Measurements from ENCODE around the gene ACBD6. TPM values are rescaled to one million over a fixed set of nuclear protein-coding genes. Genes with fewer than 3 reads are reported as not detected.

Gene ACBD6
- total RNA-seq, 3 donors from 2014 or later: 42.6 to 50.1 (median 48.8) TPM

- TF ChIP-seq POLR2AphosphoS5 (IDR thresholded peaks at IDR 0.05) (no peak), POLR2A (IDR thresholded peaks at IDR 0.05) (no peak), CTCF (IDR thresholded peaks at IDR 0.05) (no peak)
- Histone ChIP-seq H3K4me1 (no peaks in the 10 kb centered on the region), H3K36me3 (no peaks in the 10 kb centered on the region), H3K9me3 (no peaks in the 10 kb centered on the region), H3K4me3 (no peak overlapping the region), H3K27me3 (no peaks in the 10 kb centered on the region), H3K27ac (no peak overlapping the region)
- no peak for DNase-seq (ENCODE audit: low spot score in 2 of 2)
- intact Hi-C loops (cut with DNase I; ENCODE audit: low total_unique reads): no loop called here
Observed at GRCh38 chr1:180353945-180354344, 148.4 kb downstream of the ACBD6 start.

GRCh38 chr1:180352588-180352987 is 149.8 kb downstream of the ACBD6 start:
- Histone ChIP-seq H3K27me3 (no peaks in the 10 kb centered on the region), H3K4me3 (no peak overlapping the region), H3K4me1 (no peaks in the 10 kb centered on the region), H3K36me3 (no peaks in the 10 kb centered on the region), H3K27ac (no peak overlapping the region), H3K9me3 (no peaks in the 10 kb centered on the region)
- intact Hi-C loops (cut with DNase I; ENCODE audit: low total_unique reads): no loop called here
- TF ChIP-seq POLR2A (IDR thresholded peaks at IDR 0.05) (no peak), POLR2AphosphoS5 (IDR thresholded peaks at IDR 0.05) (no peak), CTCF (IDR thresholded peaks at IDR 0.05) (no peak)
- no peak for DNase-seq (ENCODE audit: low spot score in 2 of 2)

- Histone ChIP-seq H3K4me3 (no peak overlapping the region), H3K27me3 (no peaks in the 10 kb centered on the region), H3K27ac (no peak overlapping the region), H3K36me3 (no peaks in the 10 kb centered on the region), H3K4me1 (no peaks in the 10 kb centered on the region), H3K9me3 (no peaks in the 10 kb centered on the region)
- intact Hi-C loops (cut with DNase I; ENCODE audit: low total_unique reads): no loop called here
- no peak for DNase-seq (ENCODE audit: low spot score in 2 of 2)
- TF ChIP-seq CTCF (IDR thresholded peaks at IDR 0.05): no peak
- TF ChIP-seq POLR2AphosphoS5 (IDR thresholded peaks at IDR 0.05): no peak
- TF ChIP-seq POLR2A (IDR thresholded peaks at IDR 0.05): no peak
Observed at GRCh38 chr1:180352021-180352420, 150.4 kb downstream of the ACBD6 start.

- Histone ChIP-seq H3K36me3 (no peaks in the 10 kb centered on the region), H3K9me3 (no peaks in the 10 kb centered on the region), H3K27me3 (no peaks in the 10 kb centered on the region), H3K27ac (no peak overlapping the region), H3K4me1 (no peaks in the 10 kb centered on the region), H3K4me3 (no peak overlapping the region)
- TF ChIP-seq CTCF (IDR thresholded peaks at IDR 0.05) (no peak), POLR2AphosphoS5 (IDR thresholded peaks at IDR 0.05) (no peak), POLR2A (IDR thresholded peaks at IDR 0.05) (no peak)
- DNase-seq (ENCODE audit: low spot score in 2 of 2): no peak
- intact Hi-C loops (cut with DNase I; ENCODE audit: low total_unique reads): no loop called here
Observed at GRCh38 chr1:180345148-180345547, 157.2 kb downstream of the ACBD6 start.

GRCh38 chr1:180343921-180344769 is 158.2 kb downstream of the ACBD6 start:
- Histone ChIP-seq H3K27ac (no peak overlapping the region), H3K9me3 (no peaks in the 10 kb centered on the region), H3K36me3 (no peaks in the 10 kb centered on the region), H3K27me3 (no peaks in the 10 kb centered on the region), H3K4me1 (no peaks in the 10 kb centered on the region), H3K4me3 (no peak overlapping the region)
- intact Hi-C loops (cut with DNase I; ENCODE audit: low total_unique reads): no loop called here
- TF ChIP-seq POLR2A (IDR thresholded peaks at IDR 0.05) (no peak), POLR2AphosphoS5 (IDR thresholded peaks at IDR 0.05) (no peak), CTCF (IDR thresholded peaks at IDR 0.05) (no peak)
- DNase-seq (ENCODE audit: low spot score in 2 of 2): no peak

Data from breast epithelium (tissue), 4 donors.